ENCODE results near the gene TM4SF1.
"Not testable (repeated sequence)": the region's sequence is repeated elsewhere in the genome, so short reads cannot be mapped to it uniquely, and the experiment has no call there.

TM4SF1 gene

DNA sequence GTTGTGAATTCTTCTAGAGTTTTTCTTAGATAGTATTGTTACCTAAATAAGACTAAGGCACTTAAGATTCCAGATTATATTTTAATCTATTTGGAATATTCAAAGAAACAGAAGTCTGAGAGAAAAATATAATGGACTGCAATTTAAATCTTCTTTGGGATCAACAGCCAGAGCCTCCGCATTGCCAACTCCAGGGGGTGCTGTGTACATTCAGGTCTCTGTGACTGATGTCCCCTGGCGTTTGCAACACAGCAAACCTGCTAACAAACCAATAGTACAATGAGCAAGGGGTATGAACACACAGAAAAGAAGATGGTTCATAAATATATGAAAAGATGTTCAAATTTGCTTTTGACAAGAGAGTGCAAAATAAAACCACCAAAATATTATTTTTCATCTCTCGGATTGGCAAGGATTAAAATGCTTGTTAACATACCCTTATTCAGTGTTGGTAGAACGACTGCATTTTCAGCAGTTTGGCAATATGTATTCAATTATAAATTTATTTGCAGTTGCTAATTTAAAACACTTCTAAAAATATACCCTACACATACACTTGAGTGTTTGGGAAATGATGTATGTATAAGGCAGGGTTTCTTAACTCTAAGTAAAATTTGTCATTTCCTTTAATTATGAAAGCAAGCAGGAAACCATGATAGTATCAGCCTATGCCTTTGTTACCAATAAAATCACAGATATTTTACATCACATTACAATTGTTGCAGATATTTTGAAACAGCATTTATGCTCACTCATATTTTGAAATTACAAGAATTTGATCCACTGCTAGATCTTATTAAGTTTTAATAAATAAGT, 16.1 kb upstream of the TM4SF1 start:
- peak; percentile 5 for DNase-seq

GRCh38 chr3:149391960-149392359, 14.5 kb upstream of the TM4SF1 start:
- DNase-seq, result no peak

DNA sequence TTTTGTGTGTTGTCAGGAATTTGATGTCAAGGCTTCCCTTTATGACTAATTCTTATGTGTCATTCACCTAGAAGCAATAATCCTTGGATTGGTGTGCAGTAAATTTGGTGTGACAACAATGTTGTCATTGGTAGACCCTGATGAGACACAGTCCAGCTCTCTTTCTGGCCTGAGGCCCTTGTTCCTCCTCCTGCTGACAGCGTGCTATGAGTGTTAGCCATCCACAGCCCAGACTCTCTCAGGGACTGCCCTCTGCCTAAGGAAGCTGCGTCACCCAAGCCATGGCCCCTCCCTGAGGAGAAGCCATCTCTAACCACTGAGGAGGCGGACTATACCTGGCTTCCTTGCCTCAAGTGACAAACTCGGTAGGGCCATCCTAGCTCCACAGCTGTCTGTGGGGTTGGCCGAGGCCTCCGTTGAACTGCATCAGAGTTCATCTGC, 13.3 kb upstream of the TM4SF1 start:
- no peak for DNase-seq

DNA sequence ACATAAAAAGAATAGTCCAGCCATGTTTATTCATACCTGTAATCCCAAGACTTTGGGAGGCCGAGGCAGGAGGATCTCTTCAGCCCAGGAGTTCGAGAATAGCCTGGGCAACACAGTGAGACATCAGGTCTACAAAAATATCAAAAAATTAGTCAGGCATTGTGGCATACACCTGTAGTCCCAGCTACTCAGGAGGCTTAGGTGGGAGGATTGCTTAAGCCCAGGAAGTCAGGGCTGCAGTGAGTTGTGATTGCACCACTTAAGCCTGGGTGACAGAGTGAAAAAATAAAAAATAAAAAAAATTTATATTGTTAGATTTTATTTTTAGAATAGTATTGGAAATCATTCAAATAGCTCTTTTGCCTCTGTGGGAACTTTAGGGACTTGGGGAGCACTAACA, 12.8 kb upstream of the TM4SF1 start:
- DNase-seq, result no peak

- DNase-seq, result no peak
These were observed 11.3 kb upstream of the TM4SF1 start for GRCh38 chr3:149388531-149389417.

- DNase-seq, result no peak
These were observed 10.6 kb upstream of the TM4SF1 start for GRCh38 chr3:149388001-149388440.

- no peak for DNase-seq
These were observed 8.8 kb upstream of the TM4SF1 start for GRCh38 chr3:149386299-149386606.

- DNase-seq, result no peak
These were observed 8.3 kb upstream of the TM4SF1 start for GRCh38 chr3:149385617-149386298.

DNA sequence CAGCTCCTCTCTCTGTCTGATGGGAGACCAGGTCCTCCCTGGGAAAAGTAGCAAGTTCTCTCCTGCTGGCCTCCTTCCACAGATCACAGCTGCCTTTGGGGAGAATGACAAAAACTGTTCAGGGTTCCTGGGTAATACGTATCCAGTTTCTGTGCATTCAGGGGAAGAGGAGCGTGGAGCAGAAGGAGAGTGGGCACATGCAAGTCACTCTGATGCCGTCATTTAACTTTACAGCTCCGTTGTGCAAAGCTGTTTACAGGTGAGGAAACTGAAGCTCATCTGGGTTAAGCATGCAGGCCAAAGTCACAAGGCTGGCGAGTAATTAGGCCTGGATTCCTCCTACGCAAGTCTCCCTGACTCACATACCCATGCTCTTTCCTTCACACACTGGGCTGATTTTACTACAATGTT, 7.5 kb upstream of the TM4SF1 start:
- DNase-seq, result no peak

DNA sequence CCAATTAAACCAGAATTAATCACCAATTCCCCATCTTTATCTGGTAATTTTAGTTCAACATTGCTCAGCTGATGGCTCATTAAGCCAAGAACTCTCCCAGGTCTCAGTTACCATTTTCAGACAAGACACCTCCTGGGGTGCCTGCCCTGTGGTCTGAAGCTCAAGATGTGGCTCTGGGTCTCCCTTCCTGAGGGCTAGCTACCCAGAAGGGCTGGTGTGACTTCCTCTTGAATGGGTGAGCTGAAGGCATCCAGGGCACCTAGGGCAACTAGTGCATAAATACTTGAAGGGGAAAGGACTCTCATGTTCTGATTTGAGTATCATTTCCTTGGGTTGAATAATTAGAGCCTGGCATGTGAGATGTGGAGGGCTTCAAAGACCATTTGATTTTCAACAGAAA, 6.7 kb upstream of the TM4SF1 start:
- DNase-seq, result no peak

- no peak for DNase-seq
These were observed 6.3 kb upstream of the TM4SF1 start for GRCh38 chr3:149383703-149384102.

DNA sequence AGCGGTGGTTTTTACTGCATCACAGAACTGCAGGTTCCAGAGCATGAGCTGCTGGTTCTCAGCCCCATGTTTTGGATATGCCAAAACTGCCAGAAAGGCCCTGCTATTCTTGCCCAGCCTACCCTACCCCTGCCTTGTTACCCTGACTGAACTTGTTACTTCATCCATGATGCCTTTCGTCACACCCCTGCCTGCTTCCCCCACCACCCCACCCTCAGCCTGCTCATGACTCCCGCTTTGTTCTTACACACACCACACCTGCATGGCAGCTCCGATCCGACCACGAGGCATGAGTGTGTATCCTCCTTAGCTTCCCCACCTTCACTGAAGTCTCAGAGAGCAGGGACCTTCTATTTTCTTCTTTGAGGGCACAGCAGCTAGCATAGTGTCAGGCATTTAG, 5.1 kb upstream of the TM4SF1 start:
- DNase-seq, result no peak

DNA sequence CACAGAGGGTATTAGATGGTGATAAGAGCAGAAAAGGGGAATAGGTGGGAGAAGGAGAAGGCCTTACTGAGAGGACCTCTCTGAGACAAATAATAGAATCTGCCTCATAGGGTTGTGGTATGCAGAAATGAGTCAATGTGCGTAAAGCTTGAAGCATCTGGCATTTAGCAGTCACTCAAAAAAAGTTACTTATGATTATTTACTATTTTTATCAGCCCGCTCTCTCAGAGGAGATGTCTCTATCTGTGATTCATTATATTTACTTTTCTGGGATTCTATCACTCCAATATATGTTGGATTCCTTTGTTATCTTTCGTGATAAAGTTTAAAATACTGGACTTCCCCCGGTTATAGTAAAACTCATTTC, 4.6 kb upstream of the TM4SF1 start:
- DNase-seq, result no peak

DNA sequence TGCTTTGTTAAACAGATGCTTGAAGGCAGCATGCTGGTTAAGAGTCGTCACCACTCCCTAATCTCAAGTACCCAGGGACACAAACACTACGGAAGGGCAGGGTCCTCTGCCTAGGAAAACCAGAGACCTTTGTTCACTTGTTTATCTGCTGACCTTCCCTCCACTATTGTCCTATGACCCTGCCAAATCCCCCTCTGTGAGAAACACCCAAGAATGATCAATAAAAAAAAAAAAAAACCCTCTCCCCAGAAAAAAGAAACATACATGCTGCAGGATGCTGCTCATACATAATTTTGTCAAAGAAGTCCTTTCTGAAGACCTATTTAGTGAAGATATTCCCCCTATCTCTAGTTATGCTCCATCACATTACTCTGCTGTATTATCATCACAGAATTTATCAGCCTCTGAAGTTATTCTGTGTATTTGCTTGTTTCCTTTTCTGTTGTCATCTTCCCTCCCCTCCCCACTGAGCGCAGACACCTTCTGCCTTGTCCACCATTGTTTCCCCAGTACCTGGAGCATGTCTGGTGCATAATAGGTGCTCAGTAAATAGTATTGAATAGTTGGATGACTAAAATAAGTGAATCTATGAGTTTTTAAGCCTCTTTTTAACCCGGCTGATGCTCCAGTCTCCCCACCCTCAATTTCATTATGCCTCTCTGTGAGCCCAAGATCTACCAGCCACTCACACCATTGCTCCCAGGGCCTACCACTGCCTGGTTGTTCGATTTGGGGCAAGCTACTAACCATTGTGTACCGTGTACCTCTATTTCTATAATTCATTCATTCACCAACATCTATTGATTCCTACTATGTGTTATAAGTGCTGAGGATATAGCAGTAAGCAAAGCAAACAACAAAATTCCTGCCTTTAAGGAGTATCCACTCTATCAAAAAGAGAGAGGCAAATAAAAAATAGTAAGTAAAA, 4.0 kb upstream of the TM4SF1 start:
- no peak for DNase-seq

DNA sequence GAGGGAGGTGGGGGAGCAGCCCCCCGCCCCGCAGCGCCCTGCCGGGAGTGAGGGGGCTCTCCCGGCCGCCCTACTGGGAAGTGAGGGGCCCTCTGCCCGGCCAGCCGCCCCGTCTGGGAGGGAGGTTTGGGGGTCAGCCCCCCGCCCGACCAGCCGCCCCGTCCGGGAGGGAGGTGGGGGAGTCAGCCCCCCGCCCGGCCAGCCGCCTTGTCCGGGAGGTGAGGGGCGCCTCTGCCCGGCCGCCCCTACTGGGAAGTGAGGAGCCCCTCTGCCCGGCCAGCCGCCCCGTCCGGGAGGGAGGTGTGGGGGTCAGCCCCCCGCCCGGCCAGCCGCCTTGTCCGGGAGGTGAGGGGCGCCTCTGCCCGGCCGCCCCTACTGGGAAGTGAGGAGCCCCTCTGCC, 2.8 kb upstream of the TM4SF1 start:
- DNase-seq, result not testable (repeated sequence)

DNA sequence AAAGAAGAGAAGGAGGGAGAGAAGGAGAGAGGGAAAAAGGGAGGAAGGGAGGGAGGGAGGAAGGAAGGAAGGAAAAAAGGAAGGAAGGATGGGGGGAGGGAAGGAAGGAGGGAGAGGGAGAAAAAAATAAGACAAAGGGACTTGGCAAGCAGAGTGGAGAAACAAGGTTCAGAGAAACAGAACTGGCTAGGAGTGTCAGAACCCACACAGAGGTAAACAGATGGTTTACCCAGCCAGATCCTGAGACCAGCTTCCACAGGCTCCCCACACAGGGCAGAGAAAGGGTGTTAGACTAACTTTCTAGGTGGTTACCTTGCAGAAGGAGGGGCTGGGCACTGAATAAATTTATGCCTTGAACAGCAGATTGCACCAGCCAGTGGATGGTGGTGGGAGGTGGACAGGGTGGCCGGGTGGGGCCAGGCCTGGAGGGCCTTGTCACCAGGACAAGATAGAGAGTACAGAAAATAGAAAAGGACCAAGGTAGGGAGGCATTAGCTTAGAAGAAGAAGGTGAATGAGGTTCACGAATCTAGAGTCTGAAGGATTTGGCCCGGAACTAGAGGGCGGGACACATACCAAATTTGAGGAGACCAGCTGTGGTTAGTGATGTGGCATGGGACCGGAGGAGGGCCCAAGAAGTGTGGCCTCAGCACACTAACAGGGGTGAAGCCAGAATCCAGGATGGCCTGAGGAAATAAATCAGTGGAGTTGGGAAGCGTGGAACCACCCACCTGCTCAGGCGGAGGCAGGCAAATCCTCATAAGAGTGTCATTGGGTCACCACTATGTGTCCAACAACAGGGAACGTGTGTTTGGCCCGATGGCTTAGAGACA, 1.2 kb upstream of the TM4SF1 start:
- DNase-seq, result no peak

DNA sequence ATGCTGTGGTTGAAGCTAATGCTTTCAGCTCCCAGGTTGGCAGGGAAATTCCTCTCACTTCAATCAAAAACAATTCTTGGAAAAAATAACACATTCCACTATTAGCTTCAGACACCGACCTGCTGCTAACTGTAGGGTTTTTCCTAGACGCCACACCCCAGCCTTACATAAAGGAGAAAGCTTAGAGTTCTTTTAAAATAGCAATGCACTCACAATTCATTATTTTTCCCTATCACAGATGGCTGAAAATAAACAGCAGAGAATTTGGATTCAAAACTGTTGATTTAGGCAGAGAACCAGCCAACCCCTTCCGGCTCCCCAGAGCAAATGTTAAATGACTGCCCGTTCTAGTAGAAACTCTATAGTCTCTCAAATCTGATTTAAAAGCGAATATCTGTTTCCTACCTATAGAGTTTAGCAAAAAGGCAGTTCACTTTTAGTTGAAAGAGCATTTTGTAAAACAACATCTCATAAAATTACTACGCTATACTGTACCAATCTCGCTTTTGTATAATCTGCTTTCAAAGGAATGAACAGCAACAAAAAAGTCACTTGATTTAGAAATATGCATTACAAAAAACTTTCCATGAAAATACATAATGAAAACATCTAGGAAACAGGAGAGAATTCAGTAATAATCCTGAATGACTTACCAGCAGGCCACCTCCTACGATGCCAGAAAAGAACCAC, 586 bp downstream of the TM4SF1 start:
- DNase-seq, result no peak

GRCh38 chr3:149375501-149376196, 1.8 kb downstream of the TM4SF1 start:
- no peak for DNase-seq

DNA sequence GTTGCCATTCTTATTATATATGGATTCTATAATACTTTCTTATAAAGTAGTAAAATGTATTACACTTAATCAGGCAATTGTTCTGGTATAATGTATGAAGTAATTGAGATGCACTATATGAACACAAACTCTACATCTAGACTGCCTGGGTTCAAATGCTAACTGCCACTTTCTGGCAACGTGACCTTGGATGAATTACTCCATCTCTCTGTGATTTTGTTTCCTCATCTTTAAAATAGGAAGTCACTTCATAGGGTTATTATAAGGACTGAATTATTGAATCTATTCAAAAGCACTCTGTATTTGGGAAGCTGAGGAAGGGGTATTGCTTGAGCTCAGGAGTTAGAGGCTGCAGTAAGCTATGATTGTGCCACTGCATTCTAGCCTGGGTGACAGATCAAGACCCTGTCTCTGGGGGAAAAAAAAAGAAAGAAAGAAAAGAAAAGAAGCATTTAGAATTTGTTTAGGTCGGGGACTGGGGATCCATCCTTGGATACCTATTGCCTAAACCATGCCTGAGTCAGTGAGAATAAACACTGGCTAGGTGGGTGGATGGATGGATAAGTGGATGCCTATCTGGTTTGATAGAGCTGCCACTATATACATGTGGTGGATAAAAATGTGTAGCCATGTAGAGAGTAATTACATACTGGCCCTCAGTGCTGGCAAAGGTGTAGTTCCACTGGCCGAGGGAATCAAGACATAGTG, 2.5 kb downstream of the TM4SF1 start:
- no peak for DNase-seq

- DNase-seq, result no peak
These were observed 3.1 kb downstream of the TM4SF1 start for GRCh38 chr3:149374391-149374790.

Data from SIG-M5 (cell line).